ENCODE measurements around the gene UGT1A1. TPM values are rescaled to one million over a fixed set of nuclear protein-coding genes. Genes with fewer than 3 reads are reported as not detected.

Gene UGT1A1
- total RNA-seq, 4 donors from 2014 or later = 1.7 to 72.9 (median 26.9) TPM

DNA sequence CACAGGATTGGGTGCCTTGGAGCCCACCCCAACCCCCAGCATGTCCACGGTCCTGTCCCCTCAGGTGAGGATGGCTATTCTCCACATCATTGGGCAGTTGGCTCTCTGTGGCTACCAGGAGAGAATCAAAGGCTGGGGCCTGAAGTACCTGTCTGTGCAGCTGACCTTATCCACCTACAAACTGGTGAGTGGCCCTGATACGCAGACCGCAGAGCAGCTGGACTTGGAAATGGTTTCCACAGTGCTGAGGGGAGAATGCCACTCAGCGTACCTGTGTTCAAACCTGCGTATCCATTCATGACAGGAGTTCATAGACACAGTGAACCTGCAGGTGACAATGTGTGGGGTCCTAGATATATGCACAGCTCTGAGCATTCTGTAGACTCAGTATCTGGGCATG lies 39.6 kb downstream of the UGT1A1 start:
- Histone ChIP-seq H3K4me1 (no peaks in the 10 kb centered on the region), H3K36me3 (no peaks in the 10 kb centered on the region), H3K27ac (no peak overlapping the region), H3K9me3 (no peaks in the 10 kb centered on the region), H3K27me3 (no peaks in the 10 kb centered on the region), H3K4me3 (no peak overlapping the region)
- DNase-seq = no peak
- TF ChIP-seq, protein P1, sequence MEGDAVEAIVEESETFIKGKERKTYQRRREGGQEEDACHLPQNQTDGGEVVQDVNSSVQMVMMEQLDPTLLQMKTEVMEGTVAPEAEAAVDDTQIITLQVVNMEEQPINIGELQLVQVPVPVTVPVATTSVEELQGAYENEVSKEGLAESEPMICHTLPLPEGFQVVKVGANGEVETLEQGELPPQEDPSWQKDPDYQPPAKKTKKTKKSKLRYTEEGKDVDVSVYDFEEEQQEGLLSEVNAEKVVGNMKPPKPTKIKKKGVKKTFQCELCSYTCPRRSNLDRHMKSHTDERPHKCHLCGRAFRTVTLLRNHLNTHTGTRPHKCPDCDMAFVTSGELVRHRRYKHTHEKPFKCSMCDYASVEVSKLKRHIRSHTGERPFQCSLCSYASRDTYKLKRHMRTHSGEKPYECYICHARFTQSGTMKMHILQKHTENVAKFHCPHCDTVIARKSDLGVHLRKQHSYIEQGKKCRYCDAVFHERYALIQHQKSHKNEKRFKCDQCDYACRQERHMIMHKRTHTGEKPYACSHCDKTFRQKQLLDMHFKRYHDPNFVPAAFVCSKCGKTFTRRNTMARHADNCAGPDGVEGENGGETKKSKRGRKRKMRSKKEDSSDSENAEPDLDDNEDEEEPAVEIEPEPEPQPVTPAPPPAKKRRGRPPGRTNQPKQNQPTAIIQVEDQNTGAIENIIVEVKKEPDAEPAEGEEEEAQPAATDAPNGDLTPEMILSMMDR (IDR thresholded peaks at IDR 0.05) = no peak
- TF ChIP-seq POLR2A (IDR thresholded peaks at IDR 0.05) = no peak

DNA sequence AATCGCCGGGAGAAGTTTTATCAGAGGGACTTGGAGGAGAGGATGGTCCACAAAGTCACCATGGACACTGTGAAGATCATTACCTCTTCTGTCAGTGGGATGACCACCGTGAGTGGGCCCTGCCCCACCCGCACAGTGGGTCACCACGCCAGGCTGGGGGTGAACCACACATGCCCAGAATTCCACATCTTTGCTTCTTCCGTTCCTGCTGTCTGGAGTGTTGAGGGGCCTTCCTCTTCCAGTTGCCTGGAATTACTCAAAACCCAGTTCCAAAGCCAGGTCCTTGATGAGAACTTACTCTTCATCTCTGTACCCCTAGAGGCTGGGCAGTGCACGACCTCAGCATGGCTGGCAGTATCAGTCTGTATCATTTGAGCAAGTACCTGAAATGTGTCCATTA lies 40.1 kb downstream of the UGT1A1 start:
- DNase-seq = no peak
- Histone ChIP-seq H3K36me3 (no peaks in the 10 kb centered on the region), H3K27me3 (no peaks in the 10 kb centered on the region), H3K9me3 (no peaks in the 10 kb centered on the region), H3K4me1 (no peaks in the 10 kb centered on the region), H3K27ac (no peak overlapping the region), H3K4me3 (no peak overlapping the region)
- no peak for TF ChIP-seq POLR2A (IDR thresholded peaks at IDR 0.05)
- TF ChIP-seq, protein P1 (IDR thresholded peaks at IDR 0.05) = no peak

DNA sequence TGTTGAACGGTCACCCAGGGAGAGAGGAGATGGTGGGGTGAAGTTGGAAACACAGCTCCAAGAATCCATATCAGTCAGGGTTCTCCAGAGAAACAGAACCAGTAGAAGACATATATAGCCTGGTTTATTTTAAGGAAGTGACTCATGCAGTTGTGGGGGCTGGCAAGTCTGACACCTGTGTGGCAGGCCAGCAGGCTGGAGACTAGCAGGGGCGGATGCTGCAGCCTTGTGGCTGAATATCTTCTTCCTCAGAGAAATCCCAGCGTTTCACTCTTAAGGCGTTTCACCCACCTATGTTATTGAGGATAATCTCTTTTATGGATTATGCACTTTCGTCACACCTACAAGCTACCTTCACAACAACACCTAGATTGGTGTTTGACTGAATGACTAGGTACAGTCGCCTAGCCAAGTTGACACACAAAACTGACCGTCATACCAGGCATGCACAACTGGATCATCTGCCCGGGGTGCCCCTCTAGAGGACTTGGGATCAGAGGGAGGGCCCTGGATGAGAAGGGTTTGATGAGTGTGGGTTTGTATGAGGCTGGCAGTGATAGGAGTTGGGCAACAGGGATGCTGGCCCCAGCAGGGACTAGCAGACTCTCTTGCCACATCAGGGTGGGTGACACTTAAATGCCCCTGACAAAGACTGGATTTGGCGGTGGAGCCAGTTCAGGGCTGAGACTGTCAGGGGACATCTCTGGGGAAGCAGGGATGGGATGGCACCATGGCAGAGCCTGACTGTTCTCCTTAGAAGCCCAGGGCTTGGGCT lies 41.5 kb downstream of the UGT1A1 start:
- Histone ChIP-seq H3K36me3 (no peaks in the 10 kb centered on the region), H3K9me3 (no peaks in the 10 kb centered on the region), H3K4me3 (no peak overlapping the region), H3K4me1 (no peaks in the 10 kb centered on the region), H3K27me3 (no peaks in the 10 kb centered on the region), H3K27ac (no peak overlapping the region)
- peak in 1 of 3 donors; percentile 21 for DNase-seq
- no peak for TF ChIP-seq POLR2A (IDR thresholded peaks at IDR 0.05)
- TF ChIP-seq, protein P1 (IDR thresholded peaks at IDR 0.05) = no peak

DNA sequence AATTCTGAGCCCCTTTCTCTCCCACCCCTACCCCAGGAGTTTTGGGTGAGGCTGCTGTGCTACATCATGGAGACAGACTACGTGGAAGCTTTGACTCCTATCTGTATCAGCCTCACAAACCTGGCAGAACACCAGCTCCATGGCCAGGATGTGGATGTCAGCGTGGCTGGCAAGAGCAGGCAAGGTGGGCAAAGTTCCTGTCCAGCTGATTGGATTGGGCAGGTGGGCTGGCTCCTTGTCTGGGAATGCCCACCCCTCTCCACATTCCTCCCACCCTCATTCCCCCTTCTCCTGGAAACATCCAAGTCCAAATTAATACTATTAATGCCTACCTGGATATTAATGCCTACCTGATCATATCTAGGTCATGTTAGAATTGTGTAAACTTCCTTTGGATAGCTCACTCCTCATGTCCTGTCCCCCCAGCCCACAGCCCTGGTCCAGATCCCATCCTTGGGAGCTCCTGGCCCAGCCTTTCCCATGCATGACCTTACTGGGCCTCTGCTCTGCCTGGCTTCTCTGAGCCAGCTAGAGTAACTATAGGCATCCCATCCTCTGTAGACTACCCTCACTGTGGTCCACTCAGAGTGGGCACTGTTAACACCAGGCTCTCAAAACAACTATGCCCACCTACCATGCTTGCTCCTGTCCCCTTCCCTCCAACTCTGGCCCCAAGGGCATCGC lies 42.2 kb downstream of the UGT1A1 start:
- H3K36me3 ChIP-seq = no peaks in the 10 kb centered on the region
- no peaks in the 10 kb centered on the region for H3K9me3 ChIP-seq
- H3K4me3 ChIP-seq = no peak overlapping the region
- peak in 1 of 3 donors; percentile 20 for DNase-seq
- H3K27ac ChIP-seq = no peak overlapping the region
- H3K4me1 ChIP-seq = no peaks in the 10 kb centered on the region
- TF ChIP-seq POLR2A (IDR thresholded peaks at IDR 0.05) = no peak
- TF ChIP-seq, protein P1 (IDR thresholded peaks at IDR 0.05) = no peak
- no peaks in the 10 kb centered on the region for H3K27me3 ChIP-seq

- Histone ChIP-seq H3K4me1 (no peaks in the 10 kb centered on the region), H3K9me3 (no peaks in the 10 kb centered on the region), H3K27ac (no peak overlapping the region), H3K36me3 (no peaks in the 10 kb centered on the region), H3K27me3 (no peaks in the 10 kb centered on the region), H3K4me3 (no peak overlapping the region)
- DNase-seq = peak in 1 of 3 donors; percentile 13
- TF ChIP-seq, protein P1 (IDR thresholded peaks at IDR 0.05) = no peak
- TF ChIP-seq POLR2A (IDR thresholded peaks at IDR 0.05) = no peak
Measured at GRCh38 chr2:233803292-233803911, 43.3 kb downstream of the UGT1A1 start.

Measured in Peyer's patch (tissue), 4 donors.